Astrocyte (in vitro differentiated cells and primary cell): Measurements from ENCODE around the gene EXOC1L.

Experiments used
- CTCF ChIP-seq: IDR thresholded peaks from 2 replicates; pipeline ENCODE4 v1.5.1; 2011; ENCODE audit warnings: low read depth, mild to moderate bottlenecking, inconsistent platforms, low read length, moderate library complexity; ENCODE audit not compliant: insufficient read depth
- EZH2 ChIP-seq: IDR thresholded peaks from 2 replicates; pipeline ENCODE4 v1.6.1; 2012; ENCODE audit warnings: mild to moderate bottlenecking, low read length, inconsistent platforms; ENCODE audit not compliant: insufficient read depth

GRCh38 chr4:55879224-55879623 lies 59.6 kb downstream of the EXOC1L start:
- TF ChIP-seq CTCF (no peak), EZH2 (no peak)
